GM12875 (cell line): ENCODE measurements around the gene MARCKS.

ENCODE experiments used
- H3K4me3 ChIP-seq: one replicate; pipeline ENCODE4 v1.5.1; 2011; ENCODE audit warnings: low read depth, low read length, control low read depth
- CTCF ChIP-seq: IDR thresholded peaks from 2 replicates; pipeline ENCODE4 v1.5.1; 2011; ENCODE audit warnings: low read depth, mild to moderate bottlenecking, control low read depth, inconsistent platforms, low read length, moderate library complexity, borderline replicate concordance; ENCODE audit not compliant: insufficient read depth

The MARCKS gene

GRCh38 chr6:113871975-113872374, 14.8 kb downstream of the MARCKS start:
- TF ChIP-seq CTCF = no peak
- H3K4me3 ChIP-seq = no peak overlapping the region

- no peak for TF ChIP-seq CTCF
- H3K4me3 ChIP-seq = no peak overlapping the region
These were observed 16.0 kb downstream of the MARCKS start for GRCh38 chr6:113873043-113873667.

DNA sequence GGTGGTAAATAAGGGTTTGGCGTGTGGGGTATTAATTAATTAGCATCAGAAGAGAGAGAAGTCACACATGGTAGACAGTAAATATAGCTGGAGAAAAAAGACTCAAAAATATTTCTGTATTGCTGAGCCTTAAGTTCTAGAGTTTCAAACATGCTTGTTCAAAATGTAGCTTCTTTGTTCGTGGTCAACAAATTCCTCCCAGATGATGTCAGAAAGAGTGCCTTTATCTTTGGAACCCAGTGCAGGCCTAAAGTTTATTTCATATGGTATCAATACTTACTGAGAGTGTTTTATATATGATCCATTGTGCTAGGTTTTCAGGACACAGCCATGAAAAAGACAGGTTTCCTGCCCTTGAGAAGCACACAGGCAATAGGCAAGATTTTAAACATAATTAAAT, 18.3 kb downstream of the MARCKS start:
- H3K4me3 ChIP-seq = no peak overlapping the region
- no peak for TF ChIP-seq CTCF

DNA sequence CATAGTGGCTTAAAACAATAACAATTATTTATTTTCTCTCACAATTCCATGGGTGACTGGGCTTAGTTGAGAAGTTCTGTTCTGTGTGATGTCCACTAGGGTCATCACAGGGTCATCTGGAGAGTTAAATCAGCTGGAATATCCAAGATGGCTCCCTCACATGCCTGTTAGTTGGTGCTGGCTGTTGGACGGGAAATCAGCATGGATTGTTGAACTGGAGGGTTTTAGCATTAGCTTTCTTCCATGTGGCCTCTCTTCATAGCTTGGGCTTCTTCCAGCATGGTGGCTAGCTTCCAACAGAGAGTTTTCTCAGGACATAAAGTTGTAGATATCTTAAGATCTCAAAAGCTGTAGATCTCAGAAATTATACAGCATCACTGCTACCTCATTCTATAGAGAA, 19.6 kb downstream of the MARCKS start:
- TF ChIP-seq CTCF = no peak
- no peak overlapping the region for H3K4me3 ChIP-seq

DNA sequence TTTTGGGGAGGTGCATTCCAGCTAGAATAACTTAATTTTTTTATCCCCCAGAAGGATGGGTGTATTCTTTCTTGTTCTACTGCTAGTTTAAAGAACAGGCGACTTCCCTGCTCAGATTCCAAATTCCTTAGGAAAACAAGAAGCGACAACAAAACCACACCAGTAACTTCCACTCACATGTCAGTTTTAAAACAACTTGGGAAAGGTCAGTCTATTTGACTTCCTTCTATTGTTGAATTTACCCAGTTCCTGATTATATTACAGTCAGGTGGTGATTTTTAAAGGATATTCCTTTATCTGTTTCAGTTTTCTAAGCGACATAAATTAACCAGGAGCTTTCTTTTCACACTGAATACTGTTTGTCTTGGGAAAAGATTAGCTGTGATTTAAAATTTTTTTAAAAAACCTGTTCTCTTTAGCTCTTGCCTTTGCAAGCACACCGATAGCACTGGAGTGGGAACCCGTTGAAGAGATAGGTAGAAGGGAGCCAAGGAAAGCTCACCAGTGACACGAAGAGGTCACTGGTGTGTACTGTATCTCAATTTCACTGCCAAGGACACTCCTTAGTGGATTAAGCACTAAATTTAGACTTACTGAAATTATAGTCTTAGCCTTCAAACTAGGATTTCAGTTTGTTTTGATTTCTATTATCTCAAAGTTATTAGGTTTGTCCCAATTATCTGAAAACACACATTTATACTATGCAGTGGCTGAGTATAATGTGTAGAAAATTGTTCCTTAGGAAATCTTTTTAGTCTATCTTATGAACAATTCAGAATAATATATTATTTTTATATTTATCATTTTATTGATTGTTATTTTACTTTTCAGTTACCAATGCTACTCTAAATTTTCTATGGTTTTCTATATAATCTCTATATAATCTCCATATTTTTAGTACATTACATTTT, 22.3 kb downstream of the MARCKS start:
- TF ChIP-seq CTCF = peak; percentile 61
- no peak overlapping the region for H3K4me3 ChIP-seq

- TF ChIP-seq CTCF = no peak
These were observed 24.4 kb downstream of the MARCKS start for GRCh38 chr6:113881478-113881980.

More at GRCh38 chr6:113881478-113881980, 24.4 kb downstream of the MARCKS start:
- H3K4me3 ChIP-seq = no peak overlapping the region
